ENCODE data around the gene SIPA1. TPM values are rescaled to one million over a fixed set of nuclear protein-coding genes. Genes with fewer than 3 reads are reported as not detected.

SIPA1 gene
- total RNA-seq, 3 donors from 2014 or later: 18.2 to 27.9 (median 25.5) TPM

DNA sequence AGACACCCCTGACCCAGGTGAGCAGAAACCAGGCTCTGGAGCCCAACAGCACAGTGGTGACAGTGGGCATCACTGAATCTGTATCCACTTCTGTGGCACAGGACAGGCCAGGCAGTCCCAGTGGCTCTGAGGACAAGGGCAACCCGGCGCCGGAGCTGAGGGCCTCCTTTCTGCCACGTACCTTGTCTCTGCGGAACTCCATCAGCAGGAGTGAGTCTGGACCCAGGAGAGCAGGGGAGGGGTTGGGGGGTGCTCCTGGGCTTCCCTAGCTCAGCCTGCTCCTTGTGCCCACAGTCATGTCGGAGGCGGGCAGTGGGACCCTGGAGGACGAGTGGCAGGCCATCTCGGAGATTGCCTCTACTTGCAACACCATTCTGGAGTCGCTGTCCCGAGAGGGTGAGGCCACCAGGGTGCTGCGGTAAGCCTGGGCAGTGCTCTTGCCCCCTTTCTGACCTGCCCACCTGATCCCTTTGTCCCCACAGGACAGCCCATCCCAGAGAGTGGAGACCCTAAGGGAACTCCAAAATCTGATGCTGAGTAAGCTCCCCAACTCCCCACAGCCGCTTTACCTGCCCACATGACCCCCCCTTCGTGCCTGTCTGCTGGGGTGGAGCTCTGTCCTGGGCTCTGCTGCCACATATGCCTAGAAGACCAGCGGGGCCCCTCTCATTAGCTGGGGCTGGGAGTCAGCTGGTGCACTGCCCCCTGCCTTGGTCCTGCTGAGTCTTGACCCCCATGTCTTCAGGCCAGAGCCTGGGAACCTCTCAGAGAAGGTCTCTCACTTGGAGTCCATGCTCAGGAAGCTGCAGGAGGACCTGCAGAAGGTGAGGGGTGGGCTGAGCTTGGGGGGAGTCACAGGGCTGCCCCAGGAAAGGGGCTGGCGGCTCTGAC, 12.0 kb downstream of the SIPA1 start:
- TF ChIP-seq POLR2AphosphoS5 (IDR thresholded peaks at IDR 0.05) (no peak), POLR2A (IDR thresholded peaks at IDR 0.05) (no peak)
- TF ChIP-seq, protein P1, sequence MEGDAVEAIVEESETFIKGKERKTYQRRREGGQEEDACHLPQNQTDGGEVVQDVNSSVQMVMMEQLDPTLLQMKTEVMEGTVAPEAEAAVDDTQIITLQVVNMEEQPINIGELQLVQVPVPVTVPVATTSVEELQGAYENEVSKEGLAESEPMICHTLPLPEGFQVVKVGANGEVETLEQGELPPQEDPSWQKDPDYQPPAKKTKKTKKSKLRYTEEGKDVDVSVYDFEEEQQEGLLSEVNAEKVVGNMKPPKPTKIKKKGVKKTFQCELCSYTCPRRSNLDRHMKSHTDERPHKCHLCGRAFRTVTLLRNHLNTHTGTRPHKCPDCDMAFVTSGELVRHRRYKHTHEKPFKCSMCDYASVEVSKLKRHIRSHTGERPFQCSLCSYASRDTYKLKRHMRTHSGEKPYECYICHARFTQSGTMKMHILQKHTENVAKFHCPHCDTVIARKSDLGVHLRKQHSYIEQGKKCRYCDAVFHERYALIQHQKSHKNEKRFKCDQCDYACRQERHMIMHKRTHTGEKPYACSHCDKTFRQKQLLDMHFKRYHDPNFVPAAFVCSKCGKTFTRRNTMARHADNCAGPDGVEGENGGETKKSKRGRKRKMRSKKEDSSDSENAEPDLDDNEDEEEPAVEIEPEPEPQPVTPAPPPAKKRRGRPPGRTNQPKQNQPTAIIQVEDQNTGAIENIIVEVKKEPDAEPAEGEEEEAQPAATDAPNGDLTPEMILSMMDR (IDR thresholded peaks at IDR 0.05): no peak
- Histone ChIP-seq H3K4me1 (peaks cover 26 to 33% of the 10 kb centered on the region in 2 donors), H3K36me3 (no peaks in the 10 kb centered on the region), H3K9me3 (no peaks in the 10 kb centered on the region), H3K27ac (peak overlapping the region; percentile 89 to 95), H3K27me3 (no peaks in the 10 kb centered on the region), H3K4me3 (peak overlapping the region in 2 of 3 donors; percentile 26 to 37)
- DNase-seq (ENCODE audit: low spot score in 2 of 2): no peak
- intact Hi-C loops (cut with DNase I; ENCODE audit: low total_unique reads): no loop called here

DNA sequence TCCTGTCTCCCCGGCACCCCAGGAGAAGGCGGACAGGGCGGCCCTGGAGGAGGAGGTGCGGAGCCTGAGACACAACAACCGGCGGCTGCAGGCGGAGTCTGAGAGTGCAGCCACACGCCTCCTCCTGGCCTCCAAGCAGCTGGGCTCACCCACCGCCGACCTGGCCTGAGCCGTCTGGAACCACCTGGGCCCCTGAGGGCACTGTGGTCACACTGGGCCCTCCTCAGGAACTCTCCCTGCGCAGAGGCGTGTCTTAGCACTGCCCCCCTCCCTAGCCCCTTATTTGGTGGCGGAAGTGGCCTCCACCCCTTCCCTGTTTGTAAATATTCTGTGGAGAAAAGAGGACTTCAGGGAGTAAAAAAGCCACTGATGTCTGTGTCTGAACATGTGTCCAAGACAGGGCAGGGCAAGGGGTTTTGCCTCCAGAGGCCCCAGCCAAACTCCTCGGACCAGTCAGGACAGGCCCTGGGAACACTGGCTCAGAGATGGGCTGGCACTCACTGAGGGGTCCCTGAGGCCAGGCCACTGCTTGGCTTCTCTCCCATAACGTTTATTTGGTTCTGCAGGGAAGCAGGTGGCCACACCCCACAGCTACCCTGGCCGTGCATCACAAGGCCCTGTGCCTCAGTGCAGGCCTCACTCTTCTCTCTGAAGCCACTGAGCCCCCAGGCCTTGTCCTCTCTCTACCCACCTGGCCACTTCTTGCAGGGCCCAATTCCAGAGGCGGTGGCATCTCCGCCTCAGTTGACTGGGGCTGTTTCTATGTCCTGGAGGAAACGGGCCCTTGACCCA, 12.8 kb downstream of the SIPA1 start:
- intact Hi-C loops (cut with DNase I; ENCODE audit: low total_unique reads): no loop called here
- H3K36me3 ChIP-seq: no peaks in the 10 kb centered on the region
- peaks cover 26 to 33% of the 10 kb centered on the region in 2 donors for H3K4me1 ChIP-seq

DNA sequence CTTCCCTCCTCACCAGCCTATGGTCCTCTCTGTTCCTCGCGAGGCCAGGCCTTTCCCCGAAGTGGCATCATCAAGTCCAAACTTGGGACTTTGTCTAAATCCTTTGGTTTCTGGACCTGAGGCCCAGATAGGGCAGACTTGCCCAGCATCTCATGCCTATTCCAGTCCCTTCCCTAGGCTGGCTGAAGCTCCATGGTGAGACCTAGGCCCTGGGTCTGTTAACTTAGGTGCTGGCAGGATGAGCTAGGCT, 13.4 kb downstream of the SIPA1 start:
- no peak overlapping the region for H3K4me3 ChIP-seq
- intact Hi-C loops (cut with DNase I; ENCODE audit: low total_unique reads): no loop called here
- no peak for DNase-seq (ENCODE audit: low spot score in 2 of 2)
- no peaks in the 10 kb centered on the region for H3K9me3 ChIP-seq
- peaks cover 26 to 33% of the 10 kb centered on the region in 2 donors for H3K4me1 ChIP-seq
- H3K36me3 ChIP-seq: no peaks in the 10 kb centered on the region
- TF ChIP-seq, protein P1 (IDR thresholded peaks at IDR 0.05): no peak
- TF ChIP-seq POLR2A (IDR thresholded peaks at IDR 0.05): no peak
- TF ChIP-seq POLR2AphosphoS5 (IDR thresholded peaks at IDR 0.05): no peak
- H3K27me3 ChIP-seq: no peaks in the 10 kb centered on the region
- H3K27ac ChIP-seq: peak overlapping the region; percentile 89 to 95

More for the DNA sequence above, 12.8 kb downstream of the SIPA1 start:
- H3K4me3 ChIP-seq: peak overlapping the region in 2 of 3 donors; percentile 26 to 37
- H3K27ac ChIP-seq: peak overlapping the region; percentile 89 to 95
- no peaks in the 10 kb centered on the region for H3K9me3 ChIP-seq
- H3K27me3 ChIP-seq: no peaks in the 10 kb centered on the region
- DNase-seq (ENCODE audit: low spot score in 2 of 2): peak; percentile 86 to 91
- TF ChIP-seq, protein P1 (IDR thresholded peaks at IDR 0.05): no peak
- TF ChIP-seq POLR2AphosphoS5 (IDR thresholded peaks at IDR 0.05): no peak
- no peak for TF ChIP-seq POLR2A (IDR thresholded peaks at IDR 0.05)

DNA sequence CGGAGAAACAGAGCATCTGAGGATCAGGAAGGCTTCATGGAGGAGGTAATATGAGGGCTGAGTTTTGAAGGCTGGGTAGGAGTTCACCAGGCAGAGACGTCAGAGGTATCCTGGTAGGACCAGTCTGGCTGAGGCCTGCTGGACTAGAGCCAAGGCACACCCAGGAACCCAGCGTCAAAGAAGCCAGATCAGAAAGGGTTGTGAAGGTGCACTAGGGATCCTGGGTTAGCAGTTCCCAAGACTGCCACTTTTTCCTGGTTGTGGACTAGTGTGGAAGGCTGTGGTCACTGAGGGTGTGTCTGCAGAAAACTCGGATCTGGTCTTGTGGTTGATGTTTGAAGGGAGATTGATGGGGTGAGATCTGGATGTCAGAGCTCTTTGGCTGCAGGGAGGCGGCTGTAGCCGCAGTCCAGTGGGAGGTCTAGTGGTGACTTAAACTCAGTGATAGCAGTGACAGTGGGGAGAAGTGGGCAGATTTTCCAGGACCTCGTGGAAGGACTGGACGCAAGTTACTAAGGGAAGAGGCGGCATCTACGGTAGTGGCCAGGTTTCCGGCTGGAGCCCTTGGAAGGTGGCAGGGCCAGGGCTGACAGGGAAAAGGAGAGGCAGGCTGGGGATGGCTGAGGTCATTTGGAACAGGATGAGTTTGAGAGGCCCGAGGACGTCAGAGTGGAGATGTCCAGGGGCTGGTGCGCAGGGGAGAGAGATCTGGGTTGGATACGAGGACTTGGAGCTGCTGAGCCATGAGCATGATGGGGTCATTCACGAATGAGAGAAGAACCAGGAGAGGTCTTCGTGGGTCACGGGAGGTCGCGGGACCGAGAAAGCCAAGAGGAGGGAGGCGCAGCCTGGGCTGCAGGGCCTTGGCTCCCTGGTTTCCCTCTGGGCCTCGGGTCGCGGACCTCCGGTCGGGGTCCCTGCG, 13.9 kb downstream of the SIPA1 start:
- peak; percentile 67 to 68 for DNase-seq (ENCODE audit: low spot score in 2 of 2)
- Histone ChIP-seq H3K4me3 (peak overlapping the region; percentile 52 to 82 (median 58)), H3K36me3 (no peaks in the 10 kb centered on the region), H3K27me3 (no peaks in the 10 kb centered on the region), H3K27ac (peak overlapping the region; percentile 89 to 95), H3K4me1 (peaks cover 26 to 33% of the 10 kb centered on the region in 2 donors), H3K9me3 (no peaks in the 10 kb centered on the region)
- intact Hi-C loops (cut with DNase I; ENCODE audit: low total_unique reads): no loop called here
- TF ChIP-seq POLR2A (IDR thresholded peaks at IDR 0.05): no peak
- TF ChIP-seq, protein P1 (IDR thresholded peaks at IDR 0.05): no peak
- TF ChIP-seq POLR2AphosphoS5 (IDR thresholded peaks at IDR 0.05): no peak
